GM18951 (cell line): ENCODE measurements around the gene GRIN1.

Experiments
- POLR2A ChIP-seq: IDR thresholded peaks from 4 replicates; pipeline ENCODE4 v1.6.1; 2011; ENCODE audit warnings: mild to moderate bottlenecking; ENCODE audit not compliant: insufficient read length, insufficient read depth; ENCODE audit errors: extremely low read depth
- in situ Hi-C: fragments of 300-500 bp; cut with MboI; formaldehyde crosslinking; loops from one replicate; pipeline ENCODE4 v1.12.0; 2022; ENCODE audit warnings: low sequenced_read_pairs, mixed read lengths, inconsistent platforms; ENCODE audit not compliant: unreplicated experiment

Gene GRIN1

DNA sequence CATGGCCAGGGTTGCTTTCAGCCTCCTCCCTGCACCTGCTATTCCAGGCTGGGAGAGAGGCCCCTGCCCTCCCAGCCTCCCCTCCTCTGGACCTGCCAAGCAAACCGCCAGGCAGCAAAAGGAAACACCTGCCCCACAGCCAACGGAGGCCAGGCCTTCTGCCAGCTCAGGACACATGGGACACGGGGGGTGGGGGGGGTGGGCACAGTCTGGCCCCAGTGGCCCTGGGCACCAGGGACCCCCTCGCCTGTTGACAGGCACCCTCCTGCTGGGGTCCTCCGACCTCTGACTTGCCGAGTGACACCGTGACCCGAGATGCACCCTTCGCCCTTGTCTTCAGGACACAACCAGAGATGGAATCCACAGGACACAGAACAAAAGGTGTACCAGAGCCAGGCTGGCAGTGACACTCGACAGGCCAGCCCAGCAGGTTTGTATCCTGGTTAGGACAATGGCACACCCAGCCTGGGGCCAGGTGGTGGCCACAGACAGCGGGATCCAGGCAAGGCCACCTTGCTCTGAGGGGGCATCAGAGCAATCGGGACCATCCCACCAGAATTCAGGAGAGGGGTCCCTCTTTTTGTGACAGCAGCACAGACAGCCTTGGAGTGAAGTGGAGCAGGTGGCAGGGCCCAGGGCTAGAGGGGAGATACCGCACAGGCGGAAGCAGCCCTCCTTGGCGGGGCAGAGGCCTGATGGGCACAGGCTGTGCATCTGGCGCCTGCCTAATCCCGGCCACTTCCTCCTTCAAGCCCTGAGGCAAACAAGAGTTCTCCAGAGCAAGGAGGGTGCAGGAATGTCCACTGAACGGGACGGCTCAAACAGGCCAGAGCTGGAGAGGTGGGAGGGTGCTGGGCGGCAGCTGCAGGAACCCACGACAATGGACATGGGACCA, 34.2 kb downstream of the GRIN1 start:
- in situ Hi-C loops, result no loop called here
- TF ChIP-seq POLR2A, result no peak

DNA sequence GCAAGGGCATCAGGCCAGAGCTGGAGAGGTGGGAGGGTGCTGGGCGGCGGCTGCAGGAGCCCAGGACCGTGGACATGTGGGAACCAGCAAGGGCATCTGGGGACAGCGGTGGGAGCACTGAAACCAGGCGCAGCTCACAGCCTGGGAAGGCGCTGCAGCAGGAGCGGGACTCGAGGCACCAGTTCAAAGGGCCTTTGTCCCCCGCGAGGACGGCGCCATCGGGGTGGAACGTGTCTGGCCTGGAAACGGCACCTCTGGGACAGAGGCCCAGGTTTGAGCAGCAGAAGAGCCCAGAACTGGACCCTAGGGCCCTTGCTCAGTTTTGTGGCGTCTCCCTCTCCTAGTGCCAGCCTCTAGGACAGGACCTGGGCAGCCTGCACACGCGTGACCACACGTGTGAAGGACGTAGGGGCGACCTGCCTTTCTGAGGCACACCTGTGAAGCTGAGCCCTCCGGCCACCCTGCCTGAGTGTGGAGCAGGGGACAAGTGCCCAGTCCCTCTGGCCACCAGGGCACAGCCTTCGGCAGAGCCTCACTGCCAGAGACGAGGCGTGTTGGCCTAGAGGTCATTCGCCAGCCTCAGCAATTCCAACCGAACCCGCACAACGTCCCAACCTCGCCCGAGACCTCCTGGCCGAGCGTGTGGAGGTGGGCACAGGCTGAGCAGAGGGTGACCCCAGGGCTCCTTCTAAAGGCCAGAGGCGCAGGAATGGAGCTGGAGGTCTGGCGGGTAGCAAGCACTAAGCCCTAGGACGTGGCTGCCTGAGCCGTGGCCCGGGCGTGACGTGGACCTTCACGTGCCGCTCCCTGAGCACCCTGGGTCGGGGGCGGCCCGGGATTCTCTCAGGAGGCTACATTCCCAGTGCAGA, 35.1 kb downstream of the GRIN1 start:
- in situ Hi-C loops, result no loop called here
- TF ChIP-seq POLR2A, result no peak

DNA sequence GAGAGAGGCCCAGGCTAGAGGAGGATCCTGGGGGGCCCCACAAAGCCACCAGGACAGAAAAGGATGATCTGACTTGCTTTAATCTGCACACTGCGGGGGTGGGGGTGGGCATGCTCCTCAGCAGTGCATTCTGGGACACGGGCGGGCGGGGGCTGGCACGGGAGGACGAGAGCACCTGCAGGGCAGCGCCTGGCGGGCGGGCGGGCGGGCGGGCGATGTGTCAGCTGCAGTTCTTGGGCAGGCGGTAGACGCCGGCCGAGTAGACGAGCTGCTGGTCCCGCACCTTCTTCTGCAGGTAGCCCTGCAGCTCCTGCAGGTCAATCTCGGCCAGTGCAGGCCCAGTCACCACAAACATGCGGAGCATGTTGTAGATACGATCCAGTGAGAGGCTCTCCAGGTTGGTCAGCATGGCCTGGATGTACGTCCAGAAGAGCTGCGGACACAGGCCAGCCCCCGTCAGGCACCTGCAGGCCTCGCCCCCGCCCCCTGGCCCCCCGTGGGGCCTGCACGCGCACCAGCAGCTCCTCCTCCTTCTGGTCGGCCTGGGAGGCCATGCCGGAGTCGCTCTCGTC, 35.9 kb downstream of the GRIN1 start:
- TF ChIP-seq POLR2A, result no peak
- in situ Hi-C loops, result no loop called here

DNA sequence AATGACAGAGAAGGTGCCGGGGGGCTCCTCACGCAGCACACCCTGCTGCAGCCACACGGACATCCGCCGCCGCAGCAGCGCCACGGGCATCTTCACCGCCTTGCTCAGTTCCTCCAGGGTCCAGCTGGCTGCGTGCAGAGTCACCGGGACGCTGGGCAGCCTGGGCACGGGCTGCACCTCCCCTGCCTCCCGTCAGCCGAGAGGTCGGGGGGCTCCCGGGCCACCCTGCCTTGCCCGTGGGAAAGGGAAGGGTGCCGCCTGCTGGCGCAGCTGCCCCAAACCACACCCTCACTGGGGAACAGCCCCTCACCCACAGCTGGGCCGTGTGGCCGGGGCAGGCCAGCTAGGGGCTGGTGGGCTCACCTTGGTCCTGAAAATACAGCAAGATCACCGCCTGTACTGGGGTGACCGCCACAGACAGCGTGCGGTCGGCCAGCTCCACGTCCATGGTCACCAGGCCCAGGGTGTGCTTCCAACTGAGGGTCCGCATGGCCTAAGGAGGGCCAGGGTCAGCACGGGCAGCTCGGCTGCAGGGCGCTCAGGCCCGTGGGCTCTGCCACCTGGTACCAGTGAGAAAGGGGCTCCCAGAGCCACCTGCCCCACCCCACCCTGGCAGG, 36.5 kb downstream of the GRIN1 start:
- in situ Hi-C loops, result no loop called here
- peak; percentile 2 for TF ChIP-seq POLR2A

DNA sequence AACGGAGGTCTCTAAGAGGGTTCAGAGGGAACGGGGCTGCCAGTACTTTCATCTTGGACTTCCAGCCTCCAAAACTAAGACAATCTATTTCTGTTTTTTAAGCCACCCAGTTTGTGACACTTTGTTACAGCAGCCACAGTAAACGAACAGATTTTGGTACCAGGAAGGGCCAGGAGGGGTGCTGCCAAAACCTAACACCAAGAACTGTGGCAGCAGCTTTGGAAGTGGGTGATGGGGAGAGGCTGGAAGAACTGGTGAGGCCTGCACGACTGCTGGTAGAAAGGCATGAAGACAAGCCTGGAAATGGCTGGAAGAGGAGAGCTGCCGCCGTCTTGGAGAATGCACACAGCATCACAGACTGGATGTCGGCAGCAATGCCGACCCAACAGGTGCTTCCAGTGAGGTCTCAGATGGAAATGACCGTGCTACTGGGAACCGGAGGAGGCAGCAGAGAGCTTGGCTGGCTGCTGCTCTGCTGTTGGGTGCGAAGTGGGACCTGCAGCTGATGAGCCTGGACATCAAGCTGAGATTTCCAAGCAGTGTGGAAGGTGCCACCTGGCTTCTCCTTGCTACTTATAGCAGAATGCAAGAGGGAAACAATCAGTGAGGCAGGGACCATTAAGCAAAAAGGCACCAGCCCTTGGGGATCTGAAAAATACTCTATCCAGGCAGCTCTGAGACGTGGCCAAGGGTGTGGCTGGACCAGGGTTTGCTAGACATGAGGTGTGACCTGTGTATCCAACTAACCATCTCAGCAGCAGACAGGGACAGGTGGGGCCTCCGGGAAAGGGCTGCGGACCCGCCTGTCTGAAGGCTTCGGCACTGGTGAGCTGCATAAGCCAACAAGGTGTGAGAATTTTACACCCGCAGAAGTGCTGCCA, 37.6 kb downstream of the GRIN1 start:
- in situ Hi-C loops, result no loop called here
- peak; percentile 8 for TF ChIP-seq POLR2A

DNA sequence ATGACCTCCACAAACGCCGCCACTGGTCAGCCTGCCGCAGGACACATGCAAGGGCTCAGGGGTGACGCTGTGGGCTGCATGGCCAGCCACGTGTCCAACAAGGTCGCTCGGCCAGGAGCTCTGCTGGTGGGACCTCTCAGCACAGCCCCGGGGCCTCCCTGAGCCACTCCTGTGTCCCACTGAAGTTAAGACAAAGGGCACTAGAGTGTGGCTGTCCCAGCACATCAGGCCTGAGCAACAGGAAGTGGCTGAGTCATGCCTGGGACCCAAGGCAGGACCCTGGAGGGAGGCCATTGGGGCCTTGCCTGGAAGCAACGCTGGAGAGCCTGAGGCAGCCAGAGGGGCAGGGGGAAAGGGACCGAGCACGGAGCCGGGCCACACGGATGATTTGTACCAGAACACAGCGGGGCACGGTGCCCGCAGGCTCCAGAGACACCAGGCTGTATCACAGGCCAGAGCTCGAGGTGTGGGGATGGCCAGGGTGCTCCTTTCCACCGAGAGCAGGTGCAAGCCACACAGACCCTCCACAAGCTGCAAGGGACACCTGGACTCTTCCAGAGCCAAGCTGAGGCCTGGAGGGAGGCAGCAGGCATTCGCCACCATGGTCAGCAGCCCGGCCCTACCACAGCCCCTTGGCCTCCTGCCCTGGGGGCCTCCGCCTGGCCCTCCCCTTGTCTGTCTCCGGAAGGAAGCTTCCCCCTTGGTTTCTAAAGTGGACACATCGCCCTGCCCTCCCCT, 39.4 kb downstream of the GRIN1 start:
- in situ Hi-C loops, result no loop called here
- TF ChIP-seq POLR2A, result no peak

DNA sequence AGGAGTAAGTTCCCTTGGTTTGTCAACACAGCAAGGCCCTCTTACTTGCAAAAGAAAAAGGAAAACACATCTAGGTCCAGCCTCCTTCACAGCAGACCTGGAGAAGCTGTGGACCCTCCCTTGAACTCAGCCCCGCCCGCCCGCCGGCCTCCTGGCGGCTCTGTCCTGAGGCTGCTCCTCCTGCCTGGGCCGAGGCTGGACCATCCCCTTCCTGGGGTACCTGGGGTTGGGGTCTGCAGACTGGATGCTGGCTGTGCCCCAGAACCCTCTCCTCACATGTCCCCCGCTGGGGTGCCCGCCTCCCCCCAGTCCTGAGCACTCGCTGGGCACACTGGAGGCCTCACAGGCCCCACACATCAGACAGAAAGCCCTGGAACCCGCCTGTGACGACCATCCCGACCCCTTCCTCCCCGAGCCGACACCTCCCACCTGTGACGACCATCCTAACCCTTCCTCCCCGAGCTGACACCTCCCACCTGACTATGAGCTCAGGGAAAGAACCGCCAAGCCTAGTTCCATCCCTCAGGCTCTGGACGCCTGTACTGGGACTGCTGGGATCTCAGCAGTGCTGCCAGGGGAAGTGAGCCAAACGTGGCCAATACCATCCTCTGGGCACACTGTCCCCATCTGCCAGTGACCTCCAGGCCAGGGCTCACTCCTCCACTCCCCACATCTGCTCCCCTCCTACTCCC, 40.1 kb downstream of the GRIN1 start:
- in situ Hi-C loops, result no loop called here
- no peak for TF ChIP-seq POLR2A

DNA sequence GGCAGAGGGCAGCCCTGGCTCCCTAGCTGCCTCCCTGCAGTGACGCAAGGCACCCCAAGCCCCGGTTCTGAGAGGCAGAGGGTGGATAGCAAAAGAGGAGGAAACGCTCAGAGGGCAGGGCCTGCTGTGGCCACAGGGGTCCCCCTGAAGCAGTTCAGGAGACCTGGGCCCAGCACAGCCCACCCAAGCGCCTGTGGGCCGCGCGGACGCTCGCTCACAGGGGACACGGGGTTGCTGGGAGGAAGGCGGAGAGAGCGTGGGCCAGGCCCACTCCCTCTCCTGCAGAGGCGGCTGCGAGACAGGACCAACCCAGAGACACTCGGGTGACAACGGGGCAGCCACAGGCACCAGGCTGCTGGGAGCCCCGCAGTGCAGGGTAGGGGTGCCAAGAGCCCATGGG, 40.8 kb downstream of the GRIN1 start:
- in situ Hi-C loops, result no loop called here
- no peak for TF ChIP-seq POLR2A

DNA sequence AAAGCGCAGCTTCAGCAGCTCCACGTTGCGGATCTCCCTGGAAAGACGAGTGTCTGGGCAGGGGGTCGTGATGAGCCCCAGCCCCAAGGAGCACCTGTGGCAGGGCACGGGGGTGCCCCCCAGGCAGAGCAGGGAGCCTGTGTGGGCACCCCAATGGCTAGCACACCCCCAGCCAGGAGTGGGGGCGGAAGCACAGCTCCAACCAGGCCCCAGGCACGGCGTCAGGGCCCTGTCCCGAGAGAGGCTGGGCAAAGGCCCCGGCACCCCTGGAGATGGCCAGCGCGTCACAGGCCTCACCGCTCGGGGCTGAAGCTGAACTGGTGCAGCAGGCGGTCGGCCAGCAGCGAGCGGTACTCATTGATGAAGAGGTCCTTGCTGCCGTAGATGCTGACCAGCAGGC, 41.5 kb downstream of the GRIN1 start:
- no peak for TF ChIP-seq POLR2A
- in situ Hi-C loops, result no loop called here

DNA sequence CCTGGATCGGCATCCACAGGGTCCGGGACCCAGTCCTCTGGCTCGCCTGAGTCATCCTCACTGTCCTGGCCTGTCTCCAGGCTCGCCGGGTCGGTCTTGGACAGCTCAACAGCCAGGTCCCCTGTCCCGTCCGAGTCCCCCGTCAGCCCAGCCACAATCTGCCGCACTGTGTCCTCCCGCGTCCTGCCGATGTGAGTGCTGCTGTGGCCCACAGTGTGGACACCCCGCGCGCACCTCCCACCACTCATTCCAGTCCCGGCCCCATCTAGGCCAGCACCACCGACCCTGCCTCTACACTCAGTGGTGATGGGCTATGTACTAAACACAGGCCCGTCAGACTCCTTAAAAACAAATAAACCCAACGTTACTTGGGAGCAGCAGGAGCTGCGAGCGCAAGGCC, 42.7 kb downstream of the GRIN1 start:
- no peak for TF ChIP-seq POLR2A
- in situ Hi-C loops, result no loop called here

DNA sequence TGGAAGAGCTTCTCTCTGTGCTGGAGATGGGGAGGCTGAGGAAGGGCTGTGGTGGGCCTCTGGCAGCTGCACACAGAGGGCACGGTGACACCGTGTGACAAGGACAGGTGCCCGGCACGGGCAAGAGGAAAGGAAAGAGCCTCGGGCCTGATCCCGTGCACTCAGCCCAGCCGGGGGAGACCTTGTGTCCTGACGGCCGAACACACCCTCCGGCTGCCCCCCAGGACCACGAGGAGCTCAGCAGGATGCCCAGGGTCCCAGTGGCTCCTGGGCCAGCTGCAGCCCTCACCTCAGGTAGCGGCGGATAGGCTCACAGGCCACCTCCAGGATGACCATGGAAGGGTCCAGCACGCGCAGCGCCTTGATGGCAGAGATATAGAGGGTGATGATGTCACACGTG, 43.9 kb downstream of the GRIN1 start:
- in situ Hi-C loops, result no loop called here
- no peak for TF ChIP-seq POLR2A
